HPDE6-E6E7 (cell line): ENCODE measurements around the gene MECR.
A peak's percentile ranks its signal among the peaks of the same experiment; 100 is the strongest.

ENCODE experiments used
- DNase-seq: peaks from one replicate; pipeline ENCODE4 v3.0.0; 2011; ENCODE audit warnings: missing footprints; ENCODE audit errors: extremely low spot score

Gene MECR

DNA sequence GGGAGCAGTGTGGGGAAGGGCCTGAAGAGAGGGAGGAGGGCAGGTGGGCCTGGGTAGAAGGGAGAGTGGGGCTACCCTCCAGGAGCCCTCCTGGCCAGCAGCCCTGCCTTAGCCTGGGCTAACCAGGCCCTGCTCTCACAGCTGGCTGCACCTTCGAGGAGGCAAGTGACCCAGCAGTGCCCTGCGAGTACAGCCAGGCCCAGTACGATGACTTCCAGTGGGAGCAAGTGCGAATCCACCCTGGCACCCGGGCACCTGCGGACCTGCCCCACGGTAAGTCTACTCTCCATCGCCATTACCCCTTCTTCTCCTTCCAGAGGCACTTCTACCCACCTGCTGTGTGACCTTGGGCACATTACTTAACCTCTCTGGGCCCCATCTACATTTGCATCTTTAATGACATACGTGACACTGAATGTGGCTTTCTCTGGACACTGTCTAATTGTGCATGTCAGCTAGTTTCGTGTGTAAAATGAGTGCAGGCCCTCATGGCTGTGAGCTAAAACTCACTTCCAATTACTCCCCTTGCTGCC lies 24.5 kb upstream of the MECR start:
- no peak for DNase-seq

DNA sequence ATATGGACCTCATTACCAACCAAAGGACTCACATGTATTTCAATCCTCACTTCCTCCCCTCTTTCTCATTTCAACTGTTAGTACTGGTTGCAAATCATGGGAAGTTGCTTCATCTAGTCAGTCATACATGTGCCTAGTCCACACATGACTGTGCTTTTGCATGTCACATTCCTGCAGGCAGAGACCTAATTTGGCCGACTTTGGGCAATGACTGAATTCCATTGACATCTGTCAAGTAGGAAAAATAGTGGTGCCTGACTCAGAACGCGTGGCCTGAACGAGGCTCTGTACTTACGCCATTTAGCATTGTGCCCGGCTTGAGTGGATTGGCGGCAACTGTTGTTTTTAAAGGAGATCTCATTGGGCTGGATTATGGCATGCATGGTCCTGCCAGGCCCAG lies 23.6 kb upstream of the MECR start:
- DNase-seq: no peak

DNA sequence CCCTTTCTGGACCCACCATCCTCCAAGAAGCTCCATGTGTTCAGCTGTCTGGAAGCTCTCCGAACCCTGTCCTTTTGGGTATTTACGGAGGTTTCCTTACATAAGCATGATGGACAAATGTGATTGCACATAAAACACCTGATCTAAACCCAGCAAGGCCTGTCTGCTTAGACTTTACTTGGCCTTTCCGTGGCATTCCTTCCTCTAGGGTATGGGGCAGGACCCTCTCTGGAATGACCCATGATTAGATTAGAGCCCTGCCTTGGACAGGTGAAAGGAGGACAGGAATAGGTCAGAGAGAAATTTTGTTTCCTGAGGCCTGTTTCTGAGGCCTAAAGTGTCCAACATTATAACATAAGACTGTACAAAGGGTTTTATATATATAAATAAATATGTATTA lies 22.4 kb upstream of the MECR start:
- no peak for DNase-seq

DNA sequence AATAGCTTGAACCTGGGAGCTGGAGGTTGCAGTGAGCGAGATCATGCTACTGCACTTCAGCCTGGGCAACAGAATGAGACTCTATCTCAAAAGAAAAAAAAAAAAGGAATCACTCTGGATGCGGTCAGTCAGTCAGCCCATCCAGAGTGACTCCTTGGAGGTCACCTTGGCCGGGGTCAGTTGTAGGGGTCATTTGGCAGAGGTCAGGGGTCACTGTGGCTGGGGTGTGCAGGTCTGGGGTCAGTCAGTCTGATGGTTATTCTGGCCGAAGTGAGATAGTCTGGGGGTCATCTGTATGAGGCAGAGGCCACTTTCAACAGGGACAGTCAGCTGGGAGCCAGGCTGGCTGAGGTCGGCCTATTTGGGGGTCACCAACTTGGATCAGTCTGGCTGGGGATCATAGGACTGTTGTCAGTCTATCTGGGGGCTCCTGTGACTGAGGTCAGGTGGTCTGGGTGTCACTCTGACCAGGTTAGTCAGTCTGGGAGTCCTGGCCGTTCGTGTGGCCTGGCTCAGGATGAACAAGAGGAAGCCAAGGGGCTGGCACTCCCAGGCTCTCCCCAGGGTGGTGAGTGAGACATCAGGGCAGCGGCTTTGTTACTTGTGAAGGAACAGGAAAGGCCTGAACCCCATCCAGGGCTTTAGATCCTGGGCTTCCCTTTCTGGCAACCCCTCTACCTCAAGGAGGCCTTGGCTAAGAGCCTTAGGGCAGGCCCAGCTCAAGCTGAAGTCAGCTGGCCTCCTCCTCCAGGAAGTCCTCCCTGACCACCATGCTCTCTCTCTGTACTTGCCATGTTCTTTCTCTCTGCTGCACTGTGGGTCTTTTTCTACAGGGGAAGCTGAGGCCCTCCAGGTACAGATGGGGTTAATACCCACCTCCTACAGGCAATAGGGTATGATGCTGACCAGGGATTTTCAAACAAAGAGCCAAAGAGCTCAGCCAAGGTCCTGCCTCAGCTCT lies 20.7 kb upstream of the MECR start:
- DNase-seq: no peak

DNA sequence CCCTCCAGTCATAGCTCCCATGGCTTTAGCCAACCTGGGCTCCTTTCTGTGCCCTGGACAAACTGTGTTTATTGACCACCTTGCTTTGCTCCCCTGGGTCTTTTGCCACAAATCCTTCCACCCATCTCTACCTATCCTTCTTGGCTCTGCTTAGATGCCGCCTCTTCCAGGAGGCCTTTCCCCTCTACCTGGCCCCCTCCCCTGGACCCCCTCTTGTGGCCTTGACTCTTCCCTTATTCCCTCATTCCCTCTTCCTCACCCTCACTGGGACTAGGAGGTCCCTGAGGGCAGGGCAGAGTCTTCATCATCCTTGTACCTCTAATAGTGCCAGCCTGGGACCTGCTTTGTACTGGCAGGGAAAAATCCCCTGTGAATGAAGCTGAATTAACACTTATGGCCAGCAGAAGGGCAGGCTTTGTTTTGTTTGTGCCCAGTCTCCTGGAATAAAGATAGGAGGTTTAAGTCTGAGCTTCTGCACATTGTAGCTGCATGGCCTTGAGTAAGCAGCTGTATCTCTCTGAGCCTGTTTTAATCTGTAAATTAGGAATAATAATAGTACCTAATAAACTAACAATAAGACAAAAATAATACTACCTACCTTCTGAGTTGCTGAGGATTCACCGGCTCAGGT lies 19.3 kb upstream of the MECR start:
- DNase-seq: no peak

DNA sequence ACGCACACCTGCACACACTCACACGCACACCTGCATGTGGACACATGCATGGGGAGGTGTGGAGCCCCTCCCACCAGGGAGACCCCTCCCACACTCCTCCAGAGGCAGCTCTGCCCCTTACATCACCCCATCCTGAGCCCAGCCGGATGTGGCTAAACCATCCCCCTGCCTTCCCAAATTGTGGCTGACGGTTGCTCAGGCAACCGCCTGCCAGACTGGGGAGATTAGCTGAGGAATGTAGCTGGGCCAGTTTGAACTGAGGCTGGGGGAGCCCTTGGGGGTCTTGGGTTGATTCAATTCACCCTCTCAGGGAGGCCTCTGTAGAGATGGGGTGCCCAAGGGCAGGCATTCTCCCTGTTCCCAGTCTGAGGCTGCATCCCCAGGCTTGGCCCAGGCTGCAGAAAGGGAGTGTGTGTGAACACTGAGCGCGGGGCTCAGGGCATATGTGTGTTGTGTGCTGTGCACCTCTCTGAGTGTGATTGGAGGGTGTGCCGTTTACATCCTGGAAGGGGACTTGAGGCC lies 18.5 kb upstream of the MECR start:
- DNase-seq: no peak

DNA sequence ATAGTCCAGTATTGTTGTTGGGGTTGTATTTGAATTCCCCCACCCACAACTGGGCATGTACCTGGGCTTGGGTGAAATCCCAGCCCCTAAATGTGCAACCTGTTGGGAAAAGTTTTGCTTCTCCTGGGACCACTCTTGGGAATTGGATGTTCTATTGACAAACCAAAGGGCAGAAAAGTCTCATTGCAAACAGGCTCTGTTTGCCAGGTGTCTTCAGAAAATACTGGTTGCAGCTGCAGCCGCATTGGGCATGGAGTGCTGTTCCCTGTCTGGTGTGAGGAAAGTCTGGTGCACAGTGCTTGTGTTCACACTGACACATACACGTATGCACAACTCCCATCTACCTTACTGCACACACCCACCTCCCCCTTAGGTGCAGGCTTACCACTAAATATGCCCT lies 17.7 kb upstream of the MECR start:
- DNase-seq: no peak

DNA sequence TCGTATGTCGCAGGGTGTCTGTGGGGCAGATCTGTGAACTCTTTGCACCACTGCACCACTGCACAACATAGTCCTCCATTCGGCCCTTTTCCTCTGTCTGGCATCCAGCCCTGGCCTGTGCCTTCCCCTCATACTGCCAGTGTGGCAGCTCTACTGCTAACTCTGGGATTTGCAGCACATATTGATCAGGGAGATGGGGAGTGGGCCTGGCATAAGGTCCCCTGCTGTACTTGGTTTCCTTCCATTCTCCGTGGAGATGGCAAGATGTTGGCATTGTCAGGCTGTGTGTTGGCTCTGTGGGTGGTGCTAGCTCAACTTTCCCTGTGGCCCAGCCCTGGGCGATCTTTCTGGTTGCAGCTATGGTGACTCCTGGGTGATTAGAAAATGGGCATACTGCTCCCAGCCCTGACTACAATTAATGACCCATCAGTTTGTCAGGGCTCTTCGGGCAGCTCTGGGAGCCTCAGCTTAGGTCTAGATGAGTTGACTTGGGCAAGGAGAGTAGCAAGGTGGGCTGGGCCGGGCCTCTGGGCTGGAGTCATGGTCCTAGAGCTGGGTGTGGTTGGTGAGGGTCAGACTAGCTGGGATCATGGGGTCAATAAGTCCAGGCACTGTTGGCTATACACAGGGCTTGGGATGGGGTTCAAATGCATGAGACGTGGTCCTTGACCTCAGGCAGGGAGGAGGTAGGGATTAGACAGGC lies 17.0 kb upstream of the MECR start:
- no peak for DNase-seq

DNA sequence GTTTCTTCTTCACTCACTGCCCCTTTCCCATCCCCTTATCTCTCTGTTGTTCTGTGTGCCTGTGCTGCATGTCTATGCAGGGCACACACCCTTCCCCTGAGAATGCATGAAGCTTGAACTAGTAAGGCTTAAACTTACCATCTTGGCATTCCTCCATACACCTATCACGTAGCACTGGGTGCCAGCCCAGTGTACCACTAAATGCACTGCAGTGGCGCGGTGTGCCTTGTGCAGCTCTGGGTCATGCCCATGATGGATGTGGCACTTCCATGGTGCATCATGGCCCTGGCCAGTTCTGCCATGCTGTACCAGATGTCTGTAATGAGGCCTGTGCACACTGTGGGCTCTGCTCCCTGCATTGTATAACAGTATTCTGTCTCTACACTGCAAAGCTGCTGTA lies 16.3 kb upstream of the MECR start:
- DNase-seq: no peak

DNA sequence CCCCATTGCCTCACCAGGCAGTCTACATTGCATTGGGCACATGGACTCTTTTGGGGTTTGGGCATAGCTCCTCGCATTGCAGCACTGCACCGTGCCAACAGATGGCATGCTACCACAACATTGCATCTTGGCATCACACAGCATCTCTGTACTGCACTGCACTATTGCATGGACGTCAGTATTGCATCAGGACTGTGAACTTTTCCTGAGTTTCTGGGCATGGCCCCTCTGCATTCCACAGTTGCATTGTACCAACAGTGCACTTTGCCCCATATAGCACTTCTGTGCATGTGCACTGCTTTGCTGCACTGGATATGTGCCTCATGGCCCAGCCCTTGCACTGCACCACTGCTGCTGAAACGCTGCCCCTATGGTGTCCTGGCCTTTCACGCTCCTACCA lies 15.1 kb upstream of the MECR start:
- DNase-seq: peak; percentile 54

DNA sequence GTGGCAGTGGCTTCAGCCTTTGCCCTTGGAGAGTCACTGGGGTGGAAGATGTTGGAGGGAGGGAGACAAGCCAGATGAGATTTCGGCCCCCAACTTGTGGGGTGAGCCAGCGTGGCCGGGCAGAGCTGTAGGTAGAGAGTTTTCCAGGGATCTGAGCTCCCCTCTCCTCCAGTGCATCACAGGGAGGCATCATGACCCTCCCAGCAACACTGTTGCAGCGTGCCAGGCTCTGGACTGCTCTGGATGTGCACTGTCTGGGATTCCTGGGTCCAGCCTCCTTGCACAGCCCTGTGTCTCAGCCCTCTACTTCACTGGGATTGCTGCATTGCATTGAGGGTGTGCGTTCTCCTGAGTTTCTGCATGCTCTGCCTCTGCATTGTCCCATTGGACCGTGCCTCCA lies 14.5 kb upstream of the MECR start:
- no peak for DNase-seq

DNA sequence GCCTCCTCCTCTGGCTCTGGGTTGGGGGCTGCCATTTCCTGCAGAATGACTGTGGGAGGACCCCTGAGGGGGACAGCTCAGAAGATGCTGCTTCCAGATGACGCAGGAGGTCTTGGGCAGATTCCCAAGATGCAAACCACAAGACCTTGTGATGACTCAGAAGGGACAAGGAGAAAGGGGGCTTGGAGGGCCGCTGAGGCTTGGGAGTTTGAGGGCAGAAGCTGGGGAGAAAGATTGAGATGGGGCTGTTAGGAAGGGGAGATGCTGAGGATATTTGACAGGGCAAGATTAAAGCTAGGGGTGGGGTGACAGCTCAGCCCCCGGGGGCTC lies 13.1 kb upstream of the MECR start:
- DNase-seq: no peak

DNA sequence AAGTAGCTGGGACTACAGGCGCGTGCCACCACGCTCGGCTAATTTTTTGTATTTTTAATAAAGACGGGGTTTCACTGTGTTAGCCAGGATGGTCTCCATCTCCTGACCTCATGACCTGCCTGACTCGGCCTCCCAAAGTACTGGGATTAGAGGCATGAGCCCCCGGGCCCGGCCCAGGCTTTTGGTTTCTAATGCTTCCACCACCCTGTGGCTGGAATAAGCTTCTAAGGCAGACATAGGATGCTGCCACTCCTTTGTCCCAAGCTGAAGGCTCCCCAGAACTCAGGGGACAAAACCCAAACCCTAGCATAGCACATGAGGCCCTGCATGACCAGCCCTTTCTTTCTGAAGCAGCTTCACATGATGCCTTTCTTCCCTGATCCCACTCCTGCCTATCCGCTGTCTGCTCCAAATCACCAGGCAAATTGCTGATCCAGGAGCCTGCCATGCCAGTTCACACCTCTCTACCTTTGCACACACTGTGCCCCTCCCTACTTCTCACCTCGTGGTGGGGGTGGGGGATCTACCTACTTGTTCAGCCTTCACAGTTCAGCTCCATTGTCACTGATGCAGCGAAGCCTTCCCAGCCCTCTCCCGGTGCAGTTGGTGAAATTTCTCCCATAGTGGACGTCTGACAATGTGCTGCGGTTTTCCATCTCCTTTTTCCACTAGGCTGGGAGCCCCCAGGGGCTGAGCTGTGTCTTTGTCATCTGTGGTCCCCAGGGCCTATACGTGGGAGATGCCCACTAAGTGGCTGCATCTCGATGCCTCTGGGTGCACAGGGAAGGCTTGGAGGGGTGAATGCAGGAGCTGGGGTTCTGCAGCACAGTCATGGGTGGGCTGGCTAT lies 12.5 kb upstream of the MECR start:
- no peak for DNase-seq

DNA sequence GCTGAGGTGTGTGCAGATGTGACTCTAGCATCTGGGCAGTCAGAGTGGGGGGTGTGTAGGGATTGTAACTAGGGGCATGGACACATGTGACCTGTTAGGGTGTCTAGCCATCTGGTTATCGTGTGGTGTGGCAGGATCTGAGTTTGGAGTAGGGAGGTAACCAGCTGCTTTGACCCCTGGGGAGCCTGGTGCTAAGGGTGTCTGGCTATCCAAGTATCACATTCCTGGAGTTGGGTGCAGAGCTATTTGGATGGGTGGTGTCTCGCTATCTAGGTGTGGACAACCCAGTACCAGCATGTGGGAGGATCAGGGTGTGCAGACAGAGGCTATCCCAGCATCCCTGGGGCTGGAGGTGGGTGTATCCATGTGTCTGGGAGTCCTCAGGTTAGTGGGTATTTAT lies 10.3 kb upstream of the MECR start:
- no peak for DNase-seq

DNA sequence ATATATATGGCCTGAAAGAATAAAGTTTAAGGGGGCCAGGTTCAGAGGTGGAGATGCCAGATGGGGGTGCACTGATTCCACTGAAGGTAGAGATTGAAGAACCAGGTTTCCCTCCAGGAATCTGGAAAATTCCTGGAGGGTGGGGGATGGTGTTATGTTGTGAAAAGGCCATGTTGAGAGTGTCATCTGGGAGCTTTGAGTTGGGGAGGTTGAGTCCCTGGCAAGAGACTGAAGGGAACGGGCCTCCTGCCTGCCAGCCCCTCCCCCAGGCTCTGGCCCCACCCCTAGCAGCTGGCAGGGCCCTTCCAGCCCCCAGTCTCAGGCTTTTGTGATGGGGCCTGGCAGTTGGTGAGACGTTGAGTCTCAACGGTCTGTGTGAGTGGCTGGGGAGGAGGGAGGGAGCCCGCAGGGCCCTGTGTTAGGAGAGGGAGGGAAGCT lies 9.7 kb upstream of the MECR start:
- DNase-seq: no peak

DNA sequence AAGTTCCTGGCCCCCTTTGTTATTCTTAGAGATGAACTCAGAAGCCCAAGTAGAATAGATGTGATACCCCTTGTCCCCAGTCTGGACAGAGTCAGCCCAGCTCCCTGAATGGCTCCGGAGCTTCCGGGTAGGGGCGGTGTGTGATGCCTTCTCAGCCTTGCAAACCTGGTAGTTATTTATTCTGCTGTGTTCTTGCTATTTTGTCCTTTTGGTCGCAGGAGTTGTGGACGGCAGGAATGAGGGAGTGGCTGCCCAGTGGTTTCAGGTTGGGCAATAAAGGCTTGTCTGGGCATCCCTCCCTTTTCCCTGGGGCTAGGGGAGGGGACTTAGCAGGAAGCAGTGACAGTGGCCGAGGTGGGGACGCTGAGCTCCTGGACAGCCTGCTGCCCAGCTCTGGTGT lies 8.4 kb upstream of the MECR start:
- DNase-seq: no peak

DNA sequence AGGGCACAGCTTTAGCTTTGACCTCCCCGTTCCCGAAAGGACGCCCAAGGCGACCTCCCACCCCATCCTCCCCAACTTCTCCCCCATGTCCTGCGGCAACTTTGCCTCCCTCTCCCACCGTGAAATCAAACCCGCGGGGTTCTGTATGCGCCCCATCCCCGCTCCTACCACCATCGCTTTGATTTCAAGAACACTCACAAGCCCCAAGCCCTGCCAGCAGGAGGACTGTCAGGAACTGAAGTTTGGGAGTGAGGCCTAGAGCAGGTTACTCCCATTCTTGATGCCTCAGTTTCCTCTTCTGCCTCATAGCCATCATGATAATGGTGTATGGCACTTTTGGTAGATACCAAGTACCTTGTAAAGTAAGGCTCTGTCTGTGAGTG lies 7.9 kb upstream of the MECR start:
- DNase-seq: no peak

DNA sequence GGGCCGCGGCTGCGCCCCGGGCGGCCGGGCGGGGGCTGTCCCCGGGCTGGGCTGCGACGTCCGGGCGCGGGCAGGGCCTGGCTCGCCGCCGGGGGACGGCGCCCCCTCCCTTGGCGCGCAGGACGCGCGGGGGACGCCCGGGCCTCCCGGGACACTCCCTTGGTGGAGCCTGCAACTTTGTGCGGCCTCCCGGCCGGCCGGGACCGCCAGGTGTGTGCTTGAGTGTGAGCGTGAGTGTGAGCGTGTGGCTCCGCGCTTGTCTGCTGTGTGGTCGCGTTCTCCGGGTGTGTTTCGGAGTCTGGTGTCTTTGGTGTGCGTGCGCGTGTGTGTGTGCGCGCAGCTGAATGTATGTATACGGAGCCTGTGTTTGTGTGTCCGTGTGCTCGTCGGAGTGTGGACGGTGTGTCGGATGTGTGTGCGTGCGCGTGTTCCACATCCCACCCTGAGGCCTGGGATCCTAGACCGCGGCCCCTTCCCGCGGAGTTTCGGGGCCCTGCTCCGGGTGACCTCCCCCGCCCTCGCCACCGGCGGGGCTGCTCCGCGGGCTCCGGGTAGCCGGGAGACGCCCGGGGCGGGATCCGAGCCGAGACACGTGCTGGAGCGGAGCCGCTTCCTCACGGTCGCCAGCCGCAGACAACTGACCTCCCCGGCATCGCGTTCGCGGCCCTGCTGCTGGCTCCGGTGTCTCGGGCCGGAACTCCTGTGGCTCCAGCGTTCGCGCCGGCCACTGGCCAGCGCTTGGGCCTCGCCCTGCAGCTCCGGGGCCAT lies 7.3 kb upstream of the MECR start:
- no peak for DNase-seq

DNA sequence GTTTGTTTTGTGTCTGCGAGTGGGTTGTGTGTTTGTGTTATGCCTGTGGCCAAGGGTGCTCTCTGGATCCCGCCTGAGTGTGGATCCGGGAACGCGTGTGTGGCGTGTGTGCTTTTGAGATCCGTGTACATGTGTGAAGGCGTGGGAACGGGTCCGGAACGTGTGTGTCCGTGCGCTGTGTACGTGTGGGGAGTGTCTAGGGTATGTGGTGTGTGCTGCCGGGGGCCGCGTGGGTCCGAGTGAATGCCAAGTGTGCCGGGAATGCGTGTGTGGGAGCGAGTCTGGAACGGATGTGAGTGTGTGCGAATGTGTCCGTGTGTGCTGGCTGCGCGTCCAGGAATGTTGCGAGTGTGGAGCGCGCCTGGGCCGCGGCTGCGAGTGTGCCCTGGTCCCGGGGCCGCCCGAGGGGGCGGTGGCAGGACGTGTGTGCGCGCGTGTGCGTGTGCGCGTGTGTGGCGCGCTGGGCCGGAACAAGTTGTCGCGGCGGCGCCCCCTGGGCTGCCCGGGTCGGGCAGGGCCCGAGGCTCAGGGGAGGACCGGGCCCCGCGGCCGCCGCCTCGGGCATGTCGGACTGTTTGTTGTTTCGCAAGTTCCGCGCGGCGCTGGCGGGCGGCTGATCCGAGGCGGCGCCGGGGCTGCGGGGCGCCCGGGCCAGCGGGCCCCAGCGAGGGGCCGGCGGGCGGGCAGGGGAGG lies 6.5 kb upstream of the MECR start:
- DNase-seq: no peak

DNA sequence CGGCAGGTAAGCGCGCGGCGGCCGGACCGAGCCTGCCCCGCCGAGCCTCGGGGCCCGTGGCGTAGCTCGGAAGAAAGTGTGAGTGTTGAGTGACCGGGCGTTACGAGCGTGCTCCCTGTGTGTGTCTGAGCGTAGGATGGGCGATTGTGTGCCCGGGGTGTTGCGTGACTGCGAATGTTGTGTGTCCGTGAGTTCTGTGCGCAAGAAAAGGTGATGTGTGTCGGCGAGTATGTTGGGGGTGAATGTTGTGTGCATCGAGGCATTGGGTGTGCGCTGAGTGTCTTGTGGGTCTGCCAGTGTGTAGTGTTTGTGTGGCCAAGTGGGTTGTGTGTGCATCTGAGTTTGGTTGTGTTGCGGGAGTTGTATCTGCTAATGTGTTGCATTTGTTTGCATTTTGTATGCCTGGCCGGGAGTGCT lies 6.0 kb upstream of the MECR start:
- no peak for DNase-seq
